ENCODE data around the gene CDH16. TPM values are rescaled to one million over a fixed set of nuclear protein-coding genes. Genes with fewer than 3 reads are reported as not detected.

The CDH16 gene
- total RNA-seq, 1 donor from 2014 or later: not detected

DNA sequence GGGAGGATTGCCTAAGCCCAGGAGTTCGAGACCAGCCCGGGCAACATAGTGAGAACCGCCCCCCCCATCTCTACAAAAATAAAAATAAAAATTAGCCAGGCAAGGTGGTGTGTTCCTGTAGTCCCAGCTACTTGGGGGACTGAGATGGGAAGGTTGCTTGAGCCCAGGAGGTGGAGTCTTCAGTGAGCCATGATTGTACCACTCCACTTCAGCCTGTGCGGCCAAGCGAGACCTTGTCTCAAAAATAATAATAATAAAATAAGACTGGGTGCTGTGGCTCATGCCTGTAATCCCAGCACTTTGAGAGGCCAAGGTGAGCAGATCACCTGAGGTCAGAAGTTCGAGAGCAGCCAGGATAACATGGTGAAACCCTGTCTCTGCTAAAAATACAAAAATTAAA is 26.9 kb downstream of the CDH16 start:
- H3K4me1 ChIP-seq: no peaks in the 10 kb centered on the region
- no peaks in the 10 kb centered on the region for H3K9me3 ChIP-seq (ENCODE audit: low read depth)
- H3K27ac ChIP-seq: no peak overlapping the region
- Mint-ChIP-seq H3K4me1 (peaks cover 2% of the 10 kb centered on the region), H3K9me3 (no peaks in the 10 kb centered on the region), H3K36me3 (peaks cover 1% of the 10 kb centered on the region), H3K4me3 (no peak overlapping the region), H3K27ac (no peak overlapping the region), H3K27me3 (ENCODE audit: insufficient read depth, low read depth) (peaks cover 4% of the 10 kb centered on the region)
- H4K20me1 ChIP-seq (ENCODE audit: low read depth): peaks cover 6% of the 10 kb centered on the region
- H3F3A ChIP-seq (ENCODE audit: low read depth): no peaks in the 10 kb centered on the region
- no peak overlapping the region for H3K4me2 ChIP-seq
- no peak overlapping the region for H3K9ac ChIP-seq
- no peaks in the 10 kb centered on the region for H3K79me2 ChIP-seq (ENCODE audit: low read depth)
- no peak overlapping the region for H2AFZ ChIP-seq (replicated peaks)
- TF ChIP-seq EZH2 (IDR thresholded peaks at IDR 0.05) (no peak), EZH2phosphoT487 (IDR thresholded peaks at IDR 0.05) (no peak)
- TF ChIP-seq, protein P1, sequence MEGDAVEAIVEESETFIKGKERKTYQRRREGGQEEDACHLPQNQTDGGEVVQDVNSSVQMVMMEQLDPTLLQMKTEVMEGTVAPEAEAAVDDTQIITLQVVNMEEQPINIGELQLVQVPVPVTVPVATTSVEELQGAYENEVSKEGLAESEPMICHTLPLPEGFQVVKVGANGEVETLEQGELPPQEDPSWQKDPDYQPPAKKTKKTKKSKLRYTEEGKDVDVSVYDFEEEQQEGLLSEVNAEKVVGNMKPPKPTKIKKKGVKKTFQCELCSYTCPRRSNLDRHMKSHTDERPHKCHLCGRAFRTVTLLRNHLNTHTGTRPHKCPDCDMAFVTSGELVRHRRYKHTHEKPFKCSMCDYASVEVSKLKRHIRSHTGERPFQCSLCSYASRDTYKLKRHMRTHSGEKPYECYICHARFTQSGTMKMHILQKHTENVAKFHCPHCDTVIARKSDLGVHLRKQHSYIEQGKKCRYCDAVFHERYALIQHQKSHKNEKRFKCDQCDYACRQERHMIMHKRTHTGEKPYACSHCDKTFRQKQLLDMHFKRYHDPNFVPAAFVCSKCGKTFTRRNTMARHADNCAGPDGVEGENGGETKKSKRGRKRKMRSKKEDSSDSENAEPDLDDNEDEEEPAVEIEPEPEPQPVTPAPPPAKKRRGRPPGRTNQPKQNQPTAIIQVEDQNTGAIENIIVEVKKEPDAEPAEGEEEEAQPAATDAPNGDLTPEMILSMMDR (IDR thresholded peaks at IDR 0.05): no peak
- no peak for DNase-seq (ENCODE audit: low spot score)
- H3K4me3 ChIP-seq: no peak overlapping the region
- H3K27me3 ChIP-seq: no peaks in the 10 kb centered on the region
- H3K36me3 ChIP-seq: peaks cover 3% of the 10 kb centered on the region

- Histone ChIP-seq H4K20me1 (ENCODE audit: low read depth) (peaks cover 8% of the 10 kb centered on the region), H3K27ac (no peak overlapping the region), H3K4me1 (no peaks in the 10 kb centered on the region), H3K36me3 (peaks cover 3% of the 10 kb centered on the region), H3K9me3 (ENCODE audit: low read depth) (no peaks in the 10 kb centered on the region), H3K4me3 (no peak overlapping the region), H3K9ac (no peak overlapping the region), H3K27me3 (no peaks in the 10 kb centered on the region), H2AFZ (replicated peaks) (no peak overlapping the region), H3K79me2 (ENCODE audit: low read depth) (no peaks in the 10 kb centered on the region), H3K4me2 (no peak overlapping the region), H3F3A (ENCODE audit: low read depth) (no peaks in the 10 kb centered on the region)
- Mint-ChIP-seq H3K9me3 (no peaks in the 10 kb centered on the region), H3K4me3 (no peak overlapping the region), H3K27ac (no peak overlapping the region), H3K36me3 (peaks cover 5% of the 10 kb centered on the region), H3K4me1 (peaks cover 2% of the 10 kb centered on the region), H3K27me3 (ENCODE audit: insufficient read depth, low read depth) (peaks cover 4% of the 10 kb centered on the region)
- no peak for DNase-seq (ENCODE audit: low spot score)
- TF ChIP-seq, protein P1 (IDR thresholded peaks at IDR 0.05): no peak
- TF ChIP-seq EZH2phosphoT487 (IDR thresholded peaks at IDR 0.05) (no peak), EZH2 (IDR thresholded peaks at IDR 0.05) (no peak)
These were observed 27.3 kb downstream of the CDH16 start for GRCh38 chr16:66891360-66891759.

GRCh38 chr16:66890799-66891198 is 27.9 kb downstream of the CDH16 start:
- Mint-ChIP-seq H3K27ac (no peak overlapping the region), H3K4me1 (peaks cover 2% of the 10 kb centered on the region), H3K9me3 (no peaks in the 10 kb centered on the region), H3K27me3 (ENCODE audit: insufficient read depth, low read depth) (peaks cover 2% of the 10 kb centered on the region), H3K36me3 (peaks cover 5% of the 10 kb centered on the region), H3K4me3 (no peak overlapping the region)
- Histone ChIP-seq H3K4me3 (no peak overlapping the region), H3K36me3 (peaks cover 3% of the 10 kb centered on the region), H3K27me3 (no peaks in the 10 kb centered on the region), H3K4me1 (no peaks in the 10 kb centered on the region), H3K27ac (no peak overlapping the region), H3K79me2 (ENCODE audit: low read depth) (no peaks in the 10 kb centered on the region), H2AFZ (replicated peaks) (no peak overlapping the region), H4K20me1 (ENCODE audit: low read depth) (peaks cover 14% of the 10 kb centered on the region), H3K4me2 (no peak overlapping the region), H3K9ac (no peak overlapping the region), H3K9me3 (ENCODE audit: low read depth) (no peaks in the 10 kb centered on the region), H3F3A (ENCODE audit: low read depth) (no peaks in the 10 kb centered on the region)
- no peak for TF ChIP-seq EZH2phosphoT487 (IDR thresholded peaks at IDR 0.05)
- no peak for TF ChIP-seq EZH2 (IDR thresholded peaks at IDR 0.05)
- TF ChIP-seq, protein P1 (IDR thresholded peaks at IDR 0.05): no peak
- DNase-seq (ENCODE audit: low spot score): no peak
